Upper lobe of left lung (tissue), 6 donors: Measurements from ENCODE around the gene CCDC192. TPM values are rescaled to one million over a fixed set of nuclear protein-coding genes. Genes with fewer than 3 reads are reported as not detected.

ENCODE experiments used
- ATAC-seq, 2 donors: fragments of 200-7000 bp; cut with Tn5 transposase; one replicate each; pipeline ENCODE4 v1.9.1; 2022; ENCODE audit warnings: mild to moderate bottlenecking in 2 of 2, moderate library complexity in 2 of 2; ENCODE audit not compliant: low FRiP score in 2 of 2
- DNase-seq, 2 donors: peaks; one replicate each; pipeline ENCODE4 v3.0.0-alpha.2; 2019 to 2020
- H3K27ac ChIP-seq, 4 donors: fragments of 200-600 bp; sonication (generic); one replicate each; pipeline ENCODE4 v1.5.1; 2016 to 2019
- H3K27me3 ChIP-seq, 4 donors: fragments of 200-600 bp; sonication (generic); one replicate each; pipeline ENCODE4 v1.5.1; 2017 to 2019
- H3K36me3 ChIP-seq, 4 donors: fragments of 200-600 bp; sonication (generic); one replicate each; pipeline ENCODE4 v1.5.1; 2016 to 2019
- H3K4me1 ChIP-seq, 4 donors: fragments of 200-600 bp; sonication (generic); one replicate each; pipeline ENCODE4 v1.5.1; 2018 to 2019
- H3K4me3 ChIP-seq, 4 donors: fragments of 200-600 bp; sonication (generic); one replicate each; pipeline ENCODE4 v1.5.1; 2017 to 2019; ENCODE audit warnings: mild to moderate bottlenecking in 2 of 4, moderate library complexity in 1 of 4
- H3K9me3 ChIP-seq, 4 donors: fragments of 200-600 bp; sonication (generic); one replicate each; pipeline ENCODE4 v1.5.1; 2018 to 2019
- EP300 ChIP-seq, 4 donors: sonication (generic); formaldehyde crosslinking; IDR thresholded peaks; one replicate each; pipeline ENCODE4 v1.5.1; 2017; ENCODE audit warnings: antibody characterized with exemption in 4 of 4, control low read depth in 2 of 4
- POLR2A ChIP-seq, 4 donors: fragments of 450-650 bp; IDR thresholded peaks; one replicate each; pipeline ENCODE4 v1.5.1; 2016 to 2017; ENCODE audit warnings: antibody characterized with exemption in 4 of 4, mild to moderate bottlenecking in 2 of 4
- POLR2AphosphoS5 ChIP-seq, 2 donors: sonication (generic); formaldehyde crosslinking; IDR thresholded peaks; one replicate each; pipeline ENCODE4 v1.5.1; 2017; ENCODE audit warnings: antibody characterized with exemption in 2 of 2
- WGBS, 2 donors: methylation state at CpG; one replicate each; pipeline ENCODE4 v1.1.5; 2017 to 2018; 5-methylcytosine and 5-hydroxymethylcytosine counted together
- total RNA-seq, 6 donors: library from RNA; depleted of rRNA in 4 of 6; stranded (reverse); fragments of >200 nt in 4 of 6; gene quantifications; one replicate each; pipeline versions ENCODE4 v1.1.0 to v1.2.1, GENCODE V29; 2016 to 2021
- TF ChIP-seq, protein P1 (sequence below), 6 experiments: fragments of 450-650 bp in 4 of 6; fragments of 200-600 bp in 2 of 6; sonication (generic) in 2 of 6; IDR thresholded peaks; one replicate each; pipeline ENCODE4 v1.5.1; 2016 to 2019; ENCODE audit warnings: antibody characterized with exemption in 6 of 6
- donor health status: DM: no; HTN: no; CAD: no; lungs with moderate emphysema.
- donor health status: DM: no; HTN: yes; CAD: no; lungs with severe emphysema.

Gene CCDC192
- total RNA-seq, 6 donors from 2014 or later: 0.76 TPM; not detected in 5

GRCh38 chr5:127876384-127876783, 173.2 kb downstream of the CCDC192 start:
- DNase-seq (no peak), ATAC-seq (no peak)
- H3K4me1 ChIP-seq: peaks cover 5 to 18% (median 10%) of the 10 kb centered on the region in 4 donors
- H3K36me3 ChIP-seq: no peaks in the 10 kb centered on the region
- WGBS, 2 donors: 78 to 81% methylated on average over 3 of the region's 3 CpGs
- no peaks in the 10 kb centered on the region for H3K27me3 ChIP-seq
- TF ChIP-seq POLR2AphosphoS5 (IDR thresholded peaks at IDR 0.05) (no peak), POLR2A (IDR thresholded peaks at IDR 0.05) (no peak), EP300 (IDR thresholded peaks at IDR 0.05) (no peak)
- TF ChIP-seq, protein P1, sequence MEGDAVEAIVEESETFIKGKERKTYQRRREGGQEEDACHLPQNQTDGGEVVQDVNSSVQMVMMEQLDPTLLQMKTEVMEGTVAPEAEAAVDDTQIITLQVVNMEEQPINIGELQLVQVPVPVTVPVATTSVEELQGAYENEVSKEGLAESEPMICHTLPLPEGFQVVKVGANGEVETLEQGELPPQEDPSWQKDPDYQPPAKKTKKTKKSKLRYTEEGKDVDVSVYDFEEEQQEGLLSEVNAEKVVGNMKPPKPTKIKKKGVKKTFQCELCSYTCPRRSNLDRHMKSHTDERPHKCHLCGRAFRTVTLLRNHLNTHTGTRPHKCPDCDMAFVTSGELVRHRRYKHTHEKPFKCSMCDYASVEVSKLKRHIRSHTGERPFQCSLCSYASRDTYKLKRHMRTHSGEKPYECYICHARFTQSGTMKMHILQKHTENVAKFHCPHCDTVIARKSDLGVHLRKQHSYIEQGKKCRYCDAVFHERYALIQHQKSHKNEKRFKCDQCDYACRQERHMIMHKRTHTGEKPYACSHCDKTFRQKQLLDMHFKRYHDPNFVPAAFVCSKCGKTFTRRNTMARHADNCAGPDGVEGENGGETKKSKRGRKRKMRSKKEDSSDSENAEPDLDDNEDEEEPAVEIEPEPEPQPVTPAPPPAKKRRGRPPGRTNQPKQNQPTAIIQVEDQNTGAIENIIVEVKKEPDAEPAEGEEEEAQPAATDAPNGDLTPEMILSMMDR (IDR thresholded peaks at IDR 0.05): no peak
- no peaks in the 10 kb centered on the region for H3K9me3 ChIP-seq
- H3K27ac ChIP-seq: no peak overlapping the region
- no peak overlapping the region for H3K4me3 ChIP-seq

GRCh38 chr5:127878174-127878750, 175.1 kb downstream of the CCDC192 start:
- H3K27ac ChIP-seq: no peak overlapping the region
- no peaks in the 10 kb centered on the region for H3K27me3 ChIP-seq
- TF ChIP-seq POLR2A (IDR thresholded peaks at IDR 0.05) (no peak), POLR2AphosphoS5 (IDR thresholded peaks at IDR 0.05) (no peak), EP300 (IDR thresholded peaks at IDR 0.05) (no peak)
- TF ChIP-seq, protein P1 (IDR thresholded peaks at IDR 0.05): peak; percentile 12 to 61 (median 46)
- H3K36me3 ChIP-seq: no peaks in the 10 kb centered on the region
- peak in 1 of 2 donors; percentile 60 for DNase-seq
- no peaks in the 10 kb centered on the region for H3K9me3 ChIP-seq
- peak; percentile 60 to 83 for ATAC-seq
- peaks cover 0 to 12% (median 8%) of the 10 kb centered on the region in 4 donors for H3K4me1 ChIP-seq
- H3K4me3 ChIP-seq: no peak overlapping the region
- WGBS, 2 donors: 74 to 76% methylated on average over 4 of the region's 4 CpGs

DNA sequence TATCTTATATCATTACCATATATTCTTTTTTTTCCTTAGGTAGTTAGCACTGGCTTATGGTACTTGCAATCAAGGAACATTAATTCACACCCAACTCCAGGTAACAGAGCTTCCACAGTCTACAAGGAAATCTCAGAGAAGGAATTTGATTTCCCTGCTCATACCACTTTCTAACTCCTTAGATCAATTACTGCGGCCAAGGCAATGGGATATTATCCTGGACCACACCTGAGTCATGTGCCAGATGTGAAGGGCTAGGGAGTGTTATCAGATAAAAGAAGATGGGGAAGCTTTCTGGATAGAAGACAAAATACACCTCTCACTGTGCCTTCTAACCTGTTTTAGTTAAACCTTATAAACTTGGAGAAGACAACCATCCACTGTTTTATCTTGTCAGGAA, 181.2 kb downstream of the CCDC192 start:
- H3K27ac ChIP-seq: no peak overlapping the region
- H3K4me1 ChIP-seq: peaks cover 4 to 12% (median 8%) of the 10 kb centered on the region in 4 donors
- no peaks in the 10 kb centered on the region for H3K9me3 ChIP-seq
- H3K4me3 ChIP-seq: no peak overlapping the region
- WGBS, 2 donors: 73 to 77% methylated on average over 1 of the region's 1 CpG
- no peaks in the 10 kb centered on the region for H3K27me3 ChIP-seq
- no peaks in the 10 kb centered on the region for H3K36me3 ChIP-seq
- DNase-seq (no peak), ATAC-seq (no peak)
- TF ChIP-seq POLR2AphosphoS5 (IDR thresholded peaks at IDR 0.05) (no peak), POLR2A (IDR thresholded peaks at IDR 0.05) (no peak), EP300 (IDR thresholded peaks at IDR 0.05) (no peak)
- TF ChIP-seq, protein P1 (IDR thresholded peaks at IDR 0.05): no peak

DNA sequence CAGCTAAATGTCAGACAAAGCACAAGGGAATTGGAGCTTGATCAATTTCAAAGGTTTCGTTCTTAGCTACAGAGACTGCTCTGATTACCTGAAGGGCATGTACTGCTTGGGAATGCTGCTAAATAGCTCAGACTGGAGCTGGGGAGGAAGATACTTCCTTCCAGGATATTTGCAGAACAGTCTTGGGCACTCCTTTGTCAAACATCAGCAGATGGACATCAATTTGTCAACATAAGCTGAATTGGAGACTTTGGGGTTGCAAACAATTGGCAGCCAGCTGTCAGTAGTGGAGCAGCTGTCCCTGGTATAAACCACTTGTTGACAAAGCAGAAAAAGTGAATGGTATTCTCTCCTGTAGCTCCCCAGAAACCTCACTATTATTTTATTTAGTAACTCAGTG, 182.0 kb downstream of the CCDC192 start:
- Histone ChIP-seq H3K4me3 (no peak overlapping the region), H3K27me3 (no peaks in the 10 kb centered on the region), H3K4me1 (peaks cover 4 to 12% (median 8%) of the 10 kb centered on the region in 4 donors), H3K36me3 (no peaks in the 10 kb centered on the region), H3K27ac (no peak overlapping the region), H3K9me3 (no peaks in the 10 kb centered on the region)
- WGBS, 2 donors: 50 to 56% methylated on average over 1 of the region's 1 CpG
- TF ChIP-seq, protein P1 (IDR thresholded peaks at IDR 0.05): no peak
- TF ChIP-seq POLR2AphosphoS5 (IDR thresholded peaks at IDR 0.05): no peak
- no peak for TF ChIP-seq POLR2A (IDR thresholded peaks at IDR 0.05)
- TF ChIP-seq EP300 (IDR thresholded peaks at IDR 0.05): no peak
- no peak for ATAC-seq
- DNase-seq: no peak

GRCh38 chr5:127886081-127886480, 182.9 kb downstream of the CCDC192 start:
- WGBS, 2 donors: 56 to 62% methylated on average over 3 of the region's 3 CpGs
- Histone ChIP-seq H3K27ac (no peak overlapping the region), H3K36me3 (no peaks in the 10 kb centered on the region), H3K4me1 (peaks cover 4 to 12% (median 8%) of the 10 kb centered on the region in 4 donors), H3K27me3 (no peaks in the 10 kb centered on the region), H3K9me3 (no peaks in the 10 kb centered on the region), H3K4me3 (no peak overlapping the region)
- DNase-seq (no peak), ATAC-seq (no peak)
- TF ChIP-seq POLR2AphosphoS5 (IDR thresholded peaks at IDR 0.05): no peak
- TF ChIP-seq, protein P1 (IDR thresholded peaks at IDR 0.05): no peak
- no peak for TF ChIP-seq EP300 (IDR thresholded peaks at IDR 0.05)
- TF ChIP-seq POLR2A (IDR thresholded peaks at IDR 0.05): no peak
